Left colon (tissue), 2 donors: ENCODE measurements around the gene ZGLP1. TPM values are rescaled to one million over a fixed set of nuclear protein-coding genes. Genes with fewer than 3 reads are reported as not detected.
"Not testable (repeated sequence)": the region's sequence is repeated elsewhere in the genome, so short reads cannot be mapped to it uniquely, and the experiment has no call there.

Experiments used
- ATAC-seq: fragments of 200-7000 bp; cut with Tn5 transposase; one replicate; pipeline ENCODE4 v1.9.1; 2020; ENCODE audit warnings: mild to moderate bottlenecking, moderate library complexity
- DNase-seq, 2 donors: peaks; one replicate each; pipeline ENCODE4 v3.0.0-alpha.2; 2020
- intact Hi-C, 2 donors: fragments of 100-400 bp; cut with DNase I in 1 of 2; cut with micrococcal nuclease in 1 of 2; formaldehyde crosslinking; loops; one replicate each; pipeline versions ENCODE4 v1.11.2 to v1.14.0; 2022; cut with DNase I, micrococcal nuclease
- total RNA-seq, 2 donors: library from RNA; stranded (reverse); fragmentation: NEBNext Ultra II Directional; extraction: Animal tissue kit (Norgen Biotek cat#: 25700); gene quantifications; one replicate each; pipeline ENCODE4 v1.2.1, GENCODE V29; 2021
- donor health status: DM: no; HTN: no; CAD: no.
- donor health status: DM: yes; HTN: yes; CAD: no.

The ZGLP1 gene
- total RNA-seq, 2 donors from 2014 or later = 1.6 to 2.8 TPM

GRCh38 chr19:10285393-10285792, 24.2 kb downstream of the ZGLP1 start:
- DNase-seq (no peak), ATAC-seq (no peak)
- intact Hi-C loops = loop anchor here in 1 of 2 donors (10.0 kb wide), 1 partner anchor 419 kb away; the partner anchor contains the start of gene QTRT1

DNA sequence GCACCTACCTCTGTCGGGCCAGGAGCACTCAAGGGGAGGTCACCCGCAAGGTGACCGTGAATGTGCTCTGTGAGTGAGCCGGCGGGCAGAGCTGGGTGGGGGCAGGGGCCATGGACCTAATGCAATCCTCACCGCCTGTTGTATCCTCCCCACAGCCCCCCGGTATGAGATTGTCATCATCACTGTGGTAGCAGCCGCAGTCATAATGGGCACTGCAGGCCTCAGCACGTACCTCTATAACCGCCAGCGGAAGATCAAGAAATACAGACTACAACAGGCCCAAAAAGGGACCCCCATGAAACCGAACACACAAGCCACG, 24.7 kb downstream of the ZGLP1 start:
- DNase-seq (no peak), ATAC-seq (no peak)
- intact Hi-C loops = loop anchor here in 1 of 2 donors (10.0 kb wide), 1 partner anchor 420 kb away; the partner anchor contains the start of gene QTRT1

GRCh38 chr19:10284065-10284959, 25.3 kb downstream of the ZGLP1 start:
- ATAC-seq (no peak), DNase-seq (no peak)
- intact Hi-C loops = loop anchor here in 1 of 2 donors (10.0 kb wide), 1 partner anchor 420 kb away; the partner anchor contains the start of gene QTRT1

- intact Hi-C loops = loop anchor here in 1 of 2 donors (10.0 kb wide), 1 partner anchor 421 kb away; the partner anchor contains the start of gene QTRT1
- ATAC-seq (no peak), DNase-seq (no peak)
These were observed 26.1 kb downstream of the ZGLP1 start for GRCh38 chr19:10283301-10284064.

- DNase-seq, ATAC-seq: not testable (repeated sequence)
- intact Hi-C loops = loop anchor here in 1 of 2 donors (10.0 kb wide), 1 partner anchor 423 kb away; the partner anchor contains the start of gene QTRT1
These were observed 27.6 kb downstream of the ZGLP1 start for GRCh38 chr19:10282043-10282442.

DNA sequence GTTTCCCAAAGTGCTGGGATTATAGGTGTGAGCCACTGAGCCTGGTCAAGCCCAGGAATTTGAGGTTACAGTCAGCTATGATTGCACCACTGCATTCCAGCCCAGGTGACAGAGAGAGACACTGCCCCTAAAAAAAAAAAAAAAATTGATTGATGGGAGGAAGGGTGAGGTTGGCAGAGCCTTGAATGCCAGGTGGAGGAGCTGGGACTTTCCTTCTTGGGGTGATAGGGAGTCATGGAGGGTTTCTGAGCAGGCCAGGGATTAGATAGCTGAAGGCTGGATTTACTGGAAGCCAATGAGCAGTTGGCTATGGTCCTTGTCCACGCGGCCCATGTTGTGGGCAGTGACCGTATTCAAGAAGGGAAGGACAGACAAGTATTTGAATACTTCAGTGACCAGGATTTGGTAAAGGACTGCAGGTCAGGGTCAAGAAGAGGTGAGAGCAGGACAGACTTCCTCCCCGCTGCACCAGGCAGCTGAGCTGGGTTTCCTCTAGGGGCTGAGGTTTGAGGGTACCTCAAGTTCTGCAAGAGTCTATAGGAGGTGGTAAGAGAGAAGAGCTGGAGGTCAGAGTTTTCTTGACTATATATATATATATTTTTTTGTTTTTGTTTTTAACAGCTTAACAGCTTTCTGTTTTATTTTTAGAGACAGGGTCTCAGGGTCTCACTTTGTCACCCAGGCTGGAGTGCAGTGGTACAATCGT, 29.7 kb downstream of the ZGLP1 start:
- DNase-seq (no peak), ATAC-seq (no peak)
- intact Hi-C loops = loop anchor here in 1 of 2 donors (10.0 kb wide), 1 partner anchor 425 kb away; the partner anchor contains the start of gene QTRT1

GRCh38 chr19:10278935-10279334, 30.7 kb downstream of the ZGLP1 start:
- intact Hi-C loops = no loop called here
- DNase-seq (no peak), ATAC-seq (no peak)

DNA sequence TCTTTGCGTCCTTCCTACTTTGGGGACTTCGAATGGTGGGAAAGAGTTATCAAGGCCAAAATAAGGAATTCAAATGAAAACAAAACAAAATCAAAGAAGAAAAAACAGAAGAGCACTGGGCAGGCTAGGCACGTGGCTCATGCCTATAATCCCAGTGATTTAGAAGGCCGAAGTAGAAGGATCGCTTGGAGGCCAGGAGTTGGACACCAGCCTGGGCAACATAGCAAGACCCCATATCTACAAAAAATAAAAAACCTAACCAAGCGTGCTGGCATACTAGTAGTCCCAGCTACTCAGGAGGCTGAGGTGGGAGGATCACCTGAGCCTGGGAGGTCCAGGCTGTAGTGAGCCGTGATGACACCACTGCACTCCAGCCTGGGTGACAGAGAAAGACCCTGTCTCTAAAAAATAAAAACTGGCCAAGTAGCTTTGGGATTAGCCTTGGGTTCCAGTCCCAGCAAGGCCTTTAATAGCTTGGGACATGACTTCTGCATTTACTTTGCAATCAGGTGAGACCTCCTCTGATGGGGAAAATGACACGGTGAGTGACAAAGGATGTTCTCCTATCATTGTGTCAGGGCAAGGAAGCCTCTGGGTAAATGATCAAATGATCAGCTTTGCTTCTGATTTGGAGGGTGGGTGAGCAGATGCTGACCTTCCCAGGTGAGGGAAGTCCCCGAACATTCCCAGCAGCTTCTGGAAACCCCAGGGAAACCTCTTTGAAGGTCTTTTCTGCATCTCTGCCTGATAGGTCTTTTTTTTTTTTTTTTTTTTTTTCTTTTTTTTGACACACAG, 31.6 kb downstream of the ZGLP1 start:
- DNase-seq (no peak), ATAC-seq (no peak)
- intact Hi-C loops = no loop called here

DNA sequence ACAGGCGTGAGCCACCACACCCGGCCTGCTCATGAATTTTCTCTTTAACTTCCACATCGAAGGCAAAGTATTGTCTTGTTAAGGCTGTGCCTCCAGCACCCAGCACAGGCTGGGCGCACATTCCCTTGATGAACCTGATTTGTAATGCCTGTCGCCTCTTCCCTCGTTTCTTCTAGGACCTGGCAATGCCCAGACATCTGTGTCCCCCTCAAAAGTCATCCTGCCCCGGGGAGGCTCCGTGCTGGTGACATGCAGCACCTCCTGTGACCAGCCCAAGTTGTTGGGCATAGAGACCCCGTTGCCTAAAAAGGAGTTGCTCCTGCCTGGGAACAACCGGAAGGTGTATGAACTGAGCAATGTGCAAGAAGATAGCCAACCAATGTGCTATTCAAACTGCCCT, 35.0 kb downstream of the ZGLP1 start:
- intact Hi-C loops = no loop called here
- no peak for DNase-seq
- ATAC-seq = no peak

DNA sequence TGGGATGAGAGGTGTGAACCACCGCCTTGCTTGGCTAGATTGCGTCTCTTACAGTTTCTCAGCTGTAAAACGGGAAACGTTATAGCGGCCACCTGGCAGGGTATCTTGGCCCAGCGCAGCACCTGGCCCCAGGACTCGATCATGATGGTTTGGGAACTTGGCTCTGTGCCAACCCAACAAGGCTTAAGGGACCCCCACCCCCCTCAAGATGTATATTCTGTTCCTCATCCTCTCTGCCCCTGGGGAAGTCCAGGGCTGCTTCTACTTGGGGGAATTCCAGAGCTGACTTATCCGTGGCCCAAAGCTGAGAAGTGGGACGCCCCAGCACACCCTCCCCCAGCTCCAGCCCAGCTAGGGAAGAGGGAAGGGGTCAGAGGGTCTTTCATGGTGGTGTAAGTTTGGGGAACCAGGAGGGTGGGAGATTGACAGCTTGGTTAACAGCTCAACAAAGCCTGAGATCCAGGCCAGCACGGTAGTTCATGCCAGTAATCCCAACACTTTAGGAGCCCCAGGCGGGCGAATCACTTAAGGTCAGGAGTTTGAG, 38.0 kb downstream of the ZGLP1 start:
- intact Hi-C loops = no loop called here
- no peak for ATAC-seq
- peak in 1 of 2 donors; percentile 52 for DNase-seq

DNA sequence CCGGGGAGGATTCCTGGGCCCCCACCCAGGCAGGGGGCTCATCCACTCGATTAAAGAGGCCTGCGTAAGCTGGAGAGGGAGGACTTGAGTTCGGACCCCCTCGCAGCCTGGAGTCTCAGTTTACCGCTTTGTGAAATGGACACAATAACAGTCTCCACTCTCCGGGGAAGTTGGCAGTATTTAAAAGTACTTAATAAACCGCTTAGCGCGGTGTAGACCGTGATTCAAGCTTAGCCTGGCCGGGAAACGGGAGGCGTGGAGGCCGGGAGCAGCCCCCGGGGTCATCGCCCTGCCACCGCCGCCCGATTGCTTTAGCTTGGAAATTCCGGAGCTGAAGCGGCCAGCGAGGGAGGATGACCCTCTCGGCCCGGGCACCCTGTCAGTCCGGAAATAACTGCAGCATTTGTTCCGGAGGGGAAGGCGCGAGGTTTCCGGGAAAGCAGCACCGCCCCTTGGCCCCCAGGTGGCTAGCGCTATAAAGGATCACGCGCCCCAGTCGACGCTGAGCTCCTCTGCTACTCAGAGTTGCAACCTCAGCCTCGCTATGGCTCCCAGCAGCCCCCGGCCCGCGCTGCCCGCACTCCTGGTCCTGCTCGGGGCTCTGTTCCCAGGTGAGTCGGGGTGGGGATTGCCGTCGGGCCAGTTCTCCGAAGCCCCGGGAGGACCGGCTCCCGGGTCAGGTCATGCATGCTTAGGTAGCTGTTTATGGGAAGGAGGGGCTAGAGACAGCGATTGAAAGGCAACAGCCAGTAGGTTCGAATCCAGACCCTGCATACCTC, 38.8 kb downstream of the ZGLP1 start, which contains the start of gene ICAM1:
ICAM1 (plus strand) TSS at position 505 of the 779 bp plus-strand sequence; CDS start at position 545, 40 bp downstream.
- DNase-seq = peak; percentile 83
- peak; percentile 66 for ATAC-seq
- intact Hi-C loops = no loop called here

GRCh38 chr19:10270180-10270615, 39.4 kb downstream of the ZGLP1 start:
- ATAC-seq = peak; percentile 59
- intact Hi-C loops = no loop called here

DNA sequence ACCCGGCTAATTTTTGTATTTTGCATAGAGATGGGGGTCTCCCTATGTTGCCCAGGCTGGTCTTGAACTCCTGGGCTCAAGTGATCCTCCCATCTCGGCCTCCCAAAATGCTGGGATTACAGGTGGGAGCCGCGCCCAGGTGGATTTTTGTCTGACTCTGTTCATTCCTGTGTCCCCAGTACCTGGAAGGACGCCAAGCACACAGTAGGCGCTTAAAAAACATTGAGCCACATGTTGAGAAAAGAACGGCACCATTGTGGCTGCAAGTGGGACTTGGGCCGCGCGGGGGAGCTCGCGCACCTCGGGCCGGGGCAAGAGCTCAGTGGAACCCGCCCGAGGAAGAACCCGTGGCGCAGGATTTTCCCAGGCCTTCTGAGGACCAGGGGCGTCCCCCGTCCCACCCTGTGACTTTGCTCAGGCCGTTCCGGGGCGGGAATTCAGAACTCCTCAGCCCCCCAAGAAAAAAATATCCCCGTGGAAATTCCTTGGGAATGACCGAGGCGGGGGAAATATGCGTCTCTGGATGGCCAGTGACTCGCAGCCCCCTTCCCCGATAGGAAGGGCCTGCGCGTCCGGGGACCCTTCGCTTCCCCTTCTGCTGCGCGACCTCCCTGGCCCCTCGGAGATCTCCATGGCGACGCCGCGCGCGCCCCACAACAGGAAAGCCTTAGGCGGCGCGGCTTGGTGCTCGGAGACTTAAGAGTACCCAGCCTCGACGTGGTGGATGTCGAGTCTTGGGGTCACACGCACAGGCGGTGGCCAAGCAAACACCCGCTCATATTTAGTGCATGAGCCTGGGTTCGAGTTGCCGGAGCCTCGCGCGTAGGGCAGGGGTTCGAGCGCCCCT, 40.1 kb downstream of the ZGLP1 start:
- DNase-seq (peak; percentile 77 to 90), ATAC-seq (peak; percentile 84)
- intact Hi-C loops = loop anchor here (2.0 to 5.0 kb wide), 2 partner anchors 118 to 119 kb away; no protein-coding TSS in a partner anchor

More at GRCh38 chr19:10270180-10270615, 39.4 kb downstream of the ZGLP1 start:
- peak; percentile 77 to 81 for DNase-seq

DNA sequence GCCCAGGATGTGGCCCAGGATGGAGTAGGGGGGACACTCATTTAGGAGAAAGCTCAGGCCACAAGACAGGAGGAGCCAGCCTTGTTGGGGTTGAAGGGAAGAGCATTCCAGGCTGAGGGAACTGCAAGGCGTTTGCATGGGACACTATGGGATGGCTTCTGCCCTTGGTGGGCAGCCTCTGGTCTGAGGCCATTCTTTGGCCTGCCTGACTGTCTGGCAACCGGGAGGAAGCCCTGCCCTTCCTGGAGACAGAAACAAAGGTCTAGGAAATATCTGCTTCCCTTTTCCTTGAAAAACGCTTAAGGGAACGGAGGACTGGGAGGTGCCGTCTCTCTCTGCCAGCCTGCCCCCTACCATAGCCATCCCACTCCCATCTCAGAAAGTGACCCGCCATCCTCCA, 41.5 kb downstream of the ZGLP1 start:
- DNase-seq (no peak), ATAC-seq (no peak)
- intact Hi-C loops = loop anchor here (2.0 to 5.0 kb wide), 2 partner anchors 119 to 121 kb away; no protein-coding TSS in a partner anchor

- no peak for DNase-seq
- intact Hi-C loops = loop anchor here in 1 of 2 donors (5.0 kb wide), 1 partner anchor 121 kb away; no protein-coding TSS in a partner anchor
- no peak for ATAC-seq
These were observed 42.9 kb downstream of the ZGLP1 start for GRCh38 chr19:10266706-10267105.

DNA sequence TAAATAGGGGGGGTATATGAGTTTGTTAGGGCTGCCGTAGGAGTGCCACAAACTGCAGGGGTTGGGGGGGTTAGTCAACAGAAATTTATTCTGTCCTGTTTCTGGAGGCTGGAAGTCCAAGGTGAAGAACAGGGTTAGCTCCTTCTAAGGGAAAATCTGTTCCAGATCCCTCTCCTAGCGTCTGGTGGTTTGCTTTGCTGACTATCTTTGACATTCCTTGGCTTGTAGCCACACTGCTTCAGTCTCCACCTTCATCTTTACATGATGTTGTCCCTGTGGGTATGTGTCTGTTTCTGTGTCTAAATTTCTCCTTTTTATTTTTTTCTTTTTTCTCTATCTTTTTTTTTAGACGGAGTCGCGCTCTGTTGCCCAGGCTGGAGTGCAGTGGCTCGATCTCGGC, 46.8 kb downstream of the ZGLP1 start:
- intact Hi-C loops = no loop called here
- DNase-seq (no peak), ATAC-seq (no peak)
